Myocyte (in vitro differentiated cells): Measurements from ENCODE around the gene SSR4. TPM values are rescaled to one million over a fixed set of nuclear protein-coding genes. Genes with fewer than 3 reads are reported as not detected.
A peak's percentile ranks its signal among the peaks of the same experiment; 100 is the strongest.
"Not testable (repeated sequence)": the region's sequence is repeated elsewhere in the genome, so short reads cannot be mapped to it uniquely, and the experiment has no call there.

ENCODE experiments used
- DNase-seq: peaks from one replicate; pipeline ENCODE4 v3.0.0-alpha.2; 2012; ENCODE audit warnings: low read depth
- polyA plus RNA-seq: library from polyadenylated mRNA; unstranded; fragments of >200 nt; gene quantifications from one replicate; pipeline ENCODE4 v1.2.1, GENCODE V29; 2012; ENCODE audit warnings: missing spikeins
- total RNA-seq: library from RNA; depleted of rRNA; stranded (reverse); fragments of >200 nt; gene quantifications from 2 replicates; pipeline ENCODE4 v1.2.3, GENCODE V29; 2014

The SSR4 gene
- total RNA-seq: 155 and 228 TPM in 2 replicates
- 408 TPM for polyA plus RNA-seq

- peak; percentile 93 for DNase-seq
These were observed at the start of gene SSR4, which contains the start of gene IDH3G for GRCh38 chrX:153794018-153794896. TSS of gene SSR4 (plus strand) at chrX:153794668. CDS start at chrX:153794688, 20 bp downstream. TSS of gene IDH3G (minus strand) at chrX:153794375. CDS start at chrX:153794326, 49 bp downstream.

GRCh38 chrX:153745067-153745433, 49.4 kb upstream of the SSR4 start:
- DNase-seq: not testable (repeated sequence)

- no peak for DNase-seq
These were observed 48.1 kb upstream of the SSR4 start for GRCh38 chrX:153746359-153746758.

GRCh38 chrX:153746991-153747390, 47.5 kb upstream of the SSR4 start:
- DNase-seq: not testable (repeated sequence)

- DNase-seq: not testable (repeated sequence)
These were observed 45.5 kb upstream of the SSR4 start for GRCh38 chrX:153749017-153749416.

- DNase-seq: no peak
These were observed 44.2 kb upstream of the SSR4 start for GRCh38 chrX:153750127-153750774.

GRCh38 chrX:153755136-153755535, 39.3 kb upstream of the SSR4 start:
- DNase-seq: no peak

GRCh38 chrX:153761863-153762262, 32.6 kb upstream of the SSR4 start:
- DNase-seq: no peak

GRCh38 chrX:153762626-153763173, 31.8 kb upstream of the SSR4 start:
- DNase-seq: no peak

GRCh38 chrX:153763298-153763932, 31.1 kb upstream of the SSR4 start:
- no peak for DNase-seq

GRCh38 chrX:153763989-153764755, 30.3 kb upstream of the SSR4 start, which contains the start of gene PLXNB3:
TSS of gene PLXNB3 (plus strand) at chrX:153764249. CDS start at chrX:153765536, 1,287 bp downstream.
- peak; percentile 77 for DNase-seq

- no peak for DNase-seq
These were observed 29.7 kb upstream of the SSR4 start for GRCh38 chrX:153764786-153765137.

- peak; percentile 41 for DNase-seq
These were observed 29.1 kb upstream of the SSR4 start for GRCh38 chrX:153765138-153766079.

GRCh38 chrX:153766098-153766817, 28.2 kb upstream of the SSR4 start:
- peak; percentile 36 for DNase-seq

- DNase-seq: peak; percentile 41
These were observed 27.4 kb upstream of the SSR4 start for GRCh38 chrX:153766871-153767673.

- no peak for DNase-seq
These were observed 26.8 kb upstream of the SSR4 start for GRCh38 chrX:153767674-153768055.

- DNase-seq: no peak
These were observed 25.9 kb upstream of the SSR4 start for GRCh38 chrX:153768311-153769157.
